H9 (cell line): ENCODE data around the gene TAOK2. TPM values are rescaled to one million over a fixed set of nuclear protein-coding genes. Genes with fewer than 3 reads are reported as not detected.

Source experiments
- DNase-seq: peaks from one replicate; pipeline ENCODE4 v3.0.0-alpha.2; 2017
- H2AFZ ChIP-seq: one replicate; pipeline ENCODE4 v1.6.1; 2013; ENCODE audit warnings: mild to moderate bottlenecking, low read length, control low read depth, moderate library complexity
- H2AK5ac ChIP-seq: 2 replicates; pipeline ENCODE4 v1.6.1; 2013; ENCODE audit warnings: low read length, control low read depth, mixed read lengths; ENCODE audit not compliant: insufficient read length
- H2BK120ac ChIP-seq: one replicate; pipeline ENCODE4 v1.6.1; 2013; ENCODE audit warnings: low read depth, mild to moderate bottlenecking, low read length, control low read depth, inconsistent platforms; ENCODE audit not compliant: poor library complexity, severe bottlenecking
- H2BK12ac ChIP-seq: 2 replicates; pipeline ENCODE4 v1.6.1; 2013; ENCODE audit warnings: low read length, control low read depth, mixed read lengths, low read depth; ENCODE audit not compliant: insufficient read length
- H2BK15ac ChIP-seq: 2 replicates; pipeline ENCODE4 v1.6.1; 2013; ENCODE audit warnings: low read depth, low read length, control low read depth
- H2BK20ac ChIP-seq: one replicate; pipeline ENCODE4 v1.6.1; 2013; ENCODE audit warnings: low read depth, mild to moderate bottlenecking, low read length, control low read depth, inconsistent platforms; ENCODE audit not compliant: poor library complexity, severe bottlenecking
- H2BK5ac ChIP-seq: 2 replicates; pipeline ENCODE4 v1.6.1; 2013; ENCODE audit warnings: low read length, control low read depth, mixed read lengths; ENCODE audit not compliant: insufficient read length
- H3K14ac ChIP-seq: 2 replicates; pipeline ENCODE4 v1.6.1; 2013; ENCODE audit warnings: low read length, control low read depth; ENCODE audit not compliant: insufficient read depth
- H3K18ac ChIP-seq: 2 replicates; pipeline ENCODE4 v1.6.1; 2013; ENCODE audit warnings: low read depth, mild to moderate bottlenecking, mixed read lengths, low read length, control low read depth; ENCODE audit not compliant: insufficient read length
- H3K23ac ChIP-seq: 2 replicates; pipeline ENCODE4 v1.6.1; 2013; ENCODE audit warnings: low read length, control low read depth, mixed read lengths, low read depth; ENCODE audit not compliant: insufficient read length
- H3K23me2 ChIP-seq: 2 replicates; pipeline ENCODE4 v1.6.1; 2013; ENCODE audit warnings: low read depth, mild to moderate bottlenecking, mixed read lengths, low read length, control low read depth; ENCODE audit not compliant: insufficient read length, poor library complexity, severe bottlenecking
- H3K27ac ChIP-seq: 2 replicates; pipeline ENCODE4 v1.5.1; 2013; ENCODE audit warnings: low read length, control low read depth, mixed read lengths, low read depth; ENCODE audit not compliant: insufficient read length
- H3K27me3 ChIP-seq: 2 replicates; pipeline ENCODE4 v1.6.1; 2013; ENCODE audit warnings: low read length, control low read depth, inconsistent platforms; ENCODE audit not compliant: insufficient read depth
- H3K4ac ChIP-seq: 2 replicates; pipeline ENCODE4 v1.6.1; 2013; ENCODE audit warnings: low read depth, mild to moderate bottlenecking, control low read depth, inconsistent platforms, low read length, moderate library complexity
- H3K4me1 ChIP-seq: 2 replicates; pipeline ENCODE4 v1.6.1; 2013; ENCODE audit warnings: low read length, control low read depth, inconsistent platforms; ENCODE audit not compliant: insufficient read depth
- H3K4me2 ChIP-seq: 2 replicates; pipeline ENCODE4 v1.6.1; 2013; ENCODE audit warnings: low read length, control low read depth, mixed read lengths; ENCODE audit not compliant: insufficient read length, insufficient read depth
- H3K56ac ChIP-seq: 2 replicates; pipeline ENCODE4 v1.6.1; 2013; ENCODE audit warnings: low read depth, mild to moderate bottlenecking, mixed read lengths, low read length, control low read depth; ENCODE audit not compliant: insufficient read length
- H3K79me1 ChIP-seq: 2 replicates; pipeline ENCODE4 v1.6.1; 2013; ENCODE audit warnings: low read depth, mild to moderate bottlenecking, moderate library complexity, low read length, control low read depth, inconsistent platforms; ENCODE audit not compliant: insufficient read depth, poor library complexity, severe bottlenecking
- H3K79me2 ChIP-seq: 2 replicates; pipeline ENCODE4 v1.6.1; 2013; ENCODE audit warnings: low read length, control low read depth, inconsistent platforms; ENCODE audit not compliant: insufficient read depth
- H3K9ac ChIP-seq: 2 replicates; pipeline ENCODE4 v1.6.1; 2013; ENCODE audit warnings: low read length, control low read depth, mixed read lengths; ENCODE audit not compliant: insufficient read length; ENCODE audit errors: extremely low read depth
- H3K9me3 ChIP-seq: one replicate; pipeline ENCODE4 v1.6.1; 2013; ENCODE audit warnings: low read depth, low read length, inconsistent platforms; ENCODE audit not compliant: control insufficient read depth
- H3T11ph ChIP-seq: one replicate; pipeline ENCODE4 v1.6.1; 2013; ENCODE audit warnings: mild to moderate bottlenecking, low read length, control low read depth, inconsistent platforms
- H4K20me1 ChIP-seq: one replicate; pipeline ENCODE4 v1.6.1; 2013; ENCODE audit not compliant: control insufficient read depth, insufficient read length, insufficient read depth
- H4K5ac ChIP-seq: 2 replicates; pipeline ENCODE4 v1.6.1; 2013; ENCODE audit warnings: low read depth, mild to moderate bottlenecking, mixed read lengths, low read length, control low read depth; ENCODE audit not compliant: insufficient read length
- H4K8ac ChIP-seq: replicated peaks from 2 replicates; pipeline ENCODE4 v1.6.1; 2013; ENCODE audit warnings: low read length, control low read depth, mixed read lengths, low read depth; ENCODE audit not compliant: insufficient read length
- H4K91ac ChIP-seq: 2 replicates; pipeline ENCODE4 v1.6.1; 2013; ENCODE audit warnings: low read depth, mild to moderate bottlenecking, moderate library complexity, mixed read lengths, low read length, control low read depth; ENCODE audit not compliant: insufficient read length
- H3K27ac Mint-ChIP-seq, 3 experiments: 2 replicates in 2 of 3; 3 replicates in 1 of 3; pipeline ENCODE4 v1.8.0; 2020 to 2021; ENCODE audit warnings: mixed read lengths in 3 of 3, mild to moderate bottlenecking in 1 of 3, moderate library complexity in 1 of 3
- H3K27me3 Mint-ChIP-seq: 2 replicates; pipeline ENCODE4 v1.8.0; 2021; ENCODE audit warnings: low read depth, mild to moderate bottlenecking, moderate library complexity, mixed read lengths
- H3K36me3 Mint-ChIP-seq, 3 experiments: 2 replicates in 2 of 3; 3 replicates in 1 of 3; pipeline ENCODE4 v1.8.0; 2020 to 2021; ENCODE audit warnings: low read depth in 3 of 3, mixed read lengths in 3 of 3; ENCODE audit not compliant: insufficient read depth in 1 of 3
- H3K4me1 Mint-ChIP-seq, 2 experiments: 2 replicates each; pipeline ENCODE4 v1.8.0; 2020; ENCODE audit warnings: mixed read lengths in 2 of 2
- H3K4me3 Mint-ChIP-seq, 2 experiments: 2 replicates in 1 of 2; 3 replicates in 1 of 2; pipeline ENCODE4 v1.8.0; 2020 to 2021; ENCODE audit warnings: mild to moderate bottlenecking in 2 of 2, mixed read lengths in 2 of 2, moderate library complexity in 1 of 2
- H3K9me3 Mint-ChIP-seq, 2 experiments: 2 replicates in 1 of 2; 3 replicates in 1 of 2; pipeline ENCODE4 v1.8.0; 2020; ENCODE audit warnings: mild to moderate bottlenecking in 2 of 2, mixed read lengths in 2 of 2, moderate library complexity in 1 of 2
- CTCF ChIP-seq: fragments of 200-600 bp; sonication (generic); conservative IDR thresholded peaks from 3 replicates; pipeline ENCODE4 v1.8.0; 2021; ENCODE audit warnings: antibody characterized with exemption, mild to moderate bottlenecking
- WGBS: extraction: QIAGEN DNeasy Blood & Tissue Kit; methylation state at CpG from one replicate; pipeline ENCODE4 v1.1.7; 2013; ENCODE audit warnings: missing lambda C conversion rate, low lambda C conversion rate, mixed read lengths; ENCODE audit not compliant: insufficient read length; ENCODE audit errors: extremely low coverage; 5-methylcytosine and 5-hydroxymethylcytosine counted together
- total RNA-seq: library from RNA; stranded (reverse); gene quantifications from 2 replicates; pipeline ENCODE4 v1.2.1, GENCODE V29; 2021

Gene TAOK2
- total RNA-seq, 1 experiment from 2014 or later, result 43.9 TPM

GRCh38 chr16:29991571-29991904 lies 17.9 kb downstream of the TAOK2 start:
- no peak overlapping the region for H2BK5ac ChIP-seq
- no peaks in the 10 kb centered on the region for H3K4me1 ChIP-seq
- H2BK120ac ChIP-seq, result no peak overlapping the region
- WGBS, result no CpG with 5 or more reads among the region's 5 CpGs
- no peak overlapping the region for H3K4ac ChIP-seq
- no peaks in the 10 kb centered on the region; the same call in 1 of the 2 replicates for H3K27me3 Mint-ChIP-seq
- no peak overlapping the region for H3K4me2 ChIP-seq
- no peak overlapping the region for H2AFZ ChIP-seq
- H3K9me3 ChIP-seq, result no peaks in the 10 kb centered on the region
- no peak overlapping the region for H3K9ac ChIP-seq
- no peaks in the 10 kb centered on the region for H3K9me3 Mint-ChIP-seq
- no peak overlapping the region for H2BK15ac ChIP-seq
- H3K27me3 ChIP-seq, result no peaks in the 10 kb centered on the region
- no peaks in the 10 kb centered on the region for H4K20me1 ChIP-seq
- H3K4me3 Mint-ChIP-seq, result no peak overlapping the region
- H3K23ac ChIP-seq, result no peak overlapping the region
- no peak overlapping the region for H3K14ac ChIP-seq
- H3K79me2 ChIP-seq, result no peaks in the 10 kb centered on the region
- H3K56ac ChIP-seq, result no peak overlapping the region
- H2BK20ac ChIP-seq, result no peak overlapping the region
- no peak for DNase-seq
- no peaks in the 10 kb centered on the region for H3K79me1 ChIP-seq
- no peak overlapping the region for H3K18ac ChIP-seq
- H2BK12ac ChIP-seq, result no peak overlapping the region
- H3K27ac Mint-ChIP-seq, result no peak overlapping the region
- no peak overlapping the region for H3K27ac ChIP-seq
- H3K4me1 Mint-ChIP-seq, result peaks cover 10 to 12% of the 10 kb centered on the region in 2 experiments
- no peak overlapping the region for H4K5ac ChIP-seq
- peaks cover 12 to 56% (median 44%) of the 10 kb centered on the region in 3 experiments for H3K36me3 Mint-ChIP-seq
- TF ChIP-seq CTCF, result no peak
- no peak overlapping the region for H3T11ph ChIP-seq
- no peak overlapping the region for H2AK5ac ChIP-seq
- peaks cover 7% of the 10 kb centered on the region for H3K23me2 ChIP-seq
- no peak overlapping the region for H4K8ac ChIP-seq
- H4K91ac ChIP-seq, result no peak overlapping the region
